H9 (cell line): ENCODE measurements around the gene PRSS27. TPM values are rescaled to one million over a fixed set of nuclear protein-coding genes. Genes with fewer than 3 reads are reported as not detected.

Experiments used
- DNase-seq: peaks from one replicate; pipeline ENCODE4 v3.0.0-alpha.2; 2017
- H2AFZ ChIP-seq: one replicate; pipeline ENCODE4 v1.6.1; 2013; ENCODE audit warnings: mild to moderate bottlenecking, low read length, control low read depth, moderate library complexity
- H2AK5ac ChIP-seq: 2 replicates; pipeline ENCODE4 v1.6.1; 2013; ENCODE audit warnings: low read length, control low read depth, mixed read lengths; ENCODE audit not compliant: insufficient read length
- H2BK120ac ChIP-seq: one replicate; pipeline ENCODE4 v1.6.1; 2013; ENCODE audit warnings: low read depth, mild to moderate bottlenecking, low read length, control low read depth, inconsistent platforms; ENCODE audit not compliant: poor library complexity, severe bottlenecking
- H2BK12ac ChIP-seq: 2 replicates; pipeline ENCODE4 v1.6.1; 2013; ENCODE audit warnings: low read length, control low read depth, mixed read lengths, low read depth; ENCODE audit not compliant: insufficient read length
- H2BK15ac ChIP-seq: 2 replicates; pipeline ENCODE4 v1.6.1; 2013; ENCODE audit warnings: low read depth, low read length, control low read depth
- H2BK20ac ChIP-seq: one replicate; pipeline ENCODE4 v1.6.1; 2013; ENCODE audit warnings: low read depth, mild to moderate bottlenecking, low read length, control low read depth, inconsistent platforms; ENCODE audit not compliant: poor library complexity, severe bottlenecking
- H2BK5ac ChIP-seq: 2 replicates; pipeline ENCODE4 v1.6.1; 2013; ENCODE audit warnings: low read length, control low read depth, mixed read lengths; ENCODE audit not compliant: insufficient read length
- H3K14ac ChIP-seq: 2 replicates; pipeline ENCODE4 v1.6.1; 2013; ENCODE audit warnings: low read length, control low read depth; ENCODE audit not compliant: insufficient read depth
- H3K18ac ChIP-seq: 2 replicates; pipeline ENCODE4 v1.6.1; 2013; ENCODE audit warnings: low read depth, mild to moderate bottlenecking, mixed read lengths, low read length, control low read depth; ENCODE audit not compliant: insufficient read length
- H3K23ac ChIP-seq: 2 replicates; pipeline ENCODE4 v1.6.1; 2013; ENCODE audit warnings: low read length, control low read depth, mixed read lengths, low read depth; ENCODE audit not compliant: insufficient read length
- H3K23me2 ChIP-seq: 2 replicates; pipeline ENCODE4 v1.6.1; 2013; ENCODE audit warnings: low read depth, mild to moderate bottlenecking, mixed read lengths, low read length, control low read depth; ENCODE audit not compliant: insufficient read length, poor library complexity, severe bottlenecking
- H3K27ac ChIP-seq: 2 replicates; pipeline ENCODE4 v1.5.1; 2013; ENCODE audit warnings: low read length, control low read depth, mixed read lengths, low read depth; ENCODE audit not compliant: insufficient read length
- H3K27me3 ChIP-seq: 2 replicates; pipeline ENCODE4 v1.6.1; 2013; ENCODE audit warnings: low read length, control low read depth, inconsistent platforms; ENCODE audit not compliant: insufficient read depth
- H3K4ac ChIP-seq: 2 replicates; pipeline ENCODE4 v1.6.1; 2013; ENCODE audit warnings: low read depth, mild to moderate bottlenecking, control low read depth, inconsistent platforms, low read length, moderate library complexity
- H3K4me1 ChIP-seq: 2 replicates; pipeline ENCODE4 v1.6.1; 2013; ENCODE audit warnings: low read length, control low read depth, inconsistent platforms; ENCODE audit not compliant: insufficient read depth
- H3K4me2 ChIP-seq: 2 replicates; pipeline ENCODE4 v1.6.1; 2013; ENCODE audit warnings: low read length, control low read depth, mixed read lengths; ENCODE audit not compliant: insufficient read length, insufficient read depth
- H3K56ac ChIP-seq: 2 replicates; pipeline ENCODE4 v1.6.1; 2013; ENCODE audit warnings: low read depth, mild to moderate bottlenecking, mixed read lengths, low read length, control low read depth; ENCODE audit not compliant: insufficient read length
- H3K79me1 ChIP-seq: 2 replicates; pipeline ENCODE4 v1.6.1; 2013; ENCODE audit warnings: low read depth, mild to moderate bottlenecking, moderate library complexity, low read length, control low read depth, inconsistent platforms; ENCODE audit not compliant: insufficient read depth, poor library complexity, severe bottlenecking
- H3K79me2 ChIP-seq: 2 replicates; pipeline ENCODE4 v1.6.1; 2013; ENCODE audit warnings: low read length, control low read depth, inconsistent platforms; ENCODE audit not compliant: insufficient read depth
- H3K9ac ChIP-seq: 2 replicates; pipeline ENCODE4 v1.6.1; 2013; ENCODE audit warnings: low read length, control low read depth, mixed read lengths; ENCODE audit not compliant: insufficient read length; ENCODE audit errors: extremely low read depth
- H3K9me3 ChIP-seq: one replicate; pipeline ENCODE4 v1.6.1; 2013; ENCODE audit warnings: low read depth, low read length, inconsistent platforms; ENCODE audit not compliant: control insufficient read depth
- H3T11ph ChIP-seq: one replicate; pipeline ENCODE4 v1.6.1; 2013; ENCODE audit warnings: mild to moderate bottlenecking, low read length, control low read depth, inconsistent platforms
- H4K20me1 ChIP-seq: one replicate; pipeline ENCODE4 v1.6.1; 2013; ENCODE audit not compliant: control insufficient read depth, insufficient read length, insufficient read depth
- H4K5ac ChIP-seq: 2 replicates; pipeline ENCODE4 v1.6.1; 2013; ENCODE audit warnings: low read depth, mild to moderate bottlenecking, mixed read lengths, low read length, control low read depth; ENCODE audit not compliant: insufficient read length
- H4K8ac ChIP-seq: replicated peaks from 2 replicates; pipeline ENCODE4 v1.6.1; 2013; ENCODE audit warnings: low read length, control low read depth, mixed read lengths, low read depth; ENCODE audit not compliant: insufficient read length
- H4K91ac ChIP-seq: 2 replicates; pipeline ENCODE4 v1.6.1; 2013; ENCODE audit warnings: low read depth, mild to moderate bottlenecking, moderate library complexity, mixed read lengths, low read length, control low read depth; ENCODE audit not compliant: insufficient read length
- H3K27ac Mint-ChIP-seq, 3 experiments: 2 replicates in 2 of 3; 3 replicates in 1 of 3; pipeline ENCODE4 v1.8.0; 2020 to 2021; ENCODE audit warnings: mixed read lengths in 3 of 3, mild to moderate bottlenecking in 1 of 3, moderate library complexity in 1 of 3
- H3K27me3 Mint-ChIP-seq: 2 replicates; pipeline ENCODE4 v1.8.0; 2021; ENCODE audit warnings: low read depth, mild to moderate bottlenecking, moderate library complexity, mixed read lengths
- H3K36me3 Mint-ChIP-seq, 3 experiments: 2 replicates in 2 of 3; 3 replicates in 1 of 3; pipeline ENCODE4 v1.8.0; 2020 to 2021; ENCODE audit warnings: low read depth in 3 of 3, mixed read lengths in 3 of 3; ENCODE audit not compliant: insufficient read depth in 1 of 3
- H3K4me1 Mint-ChIP-seq, 2 experiments: 2 replicates each; pipeline ENCODE4 v1.8.0; 2020; ENCODE audit warnings: mixed read lengths in 2 of 2
- H3K4me3 Mint-ChIP-seq, 2 experiments: 2 replicates in 1 of 2; 3 replicates in 1 of 2; pipeline ENCODE4 v1.8.0; 2020 to 2021; ENCODE audit warnings: mild to moderate bottlenecking in 2 of 2, mixed read lengths in 2 of 2, moderate library complexity in 1 of 2
- H3K9me3 Mint-ChIP-seq, 2 experiments: 2 replicates in 1 of 2; 3 replicates in 1 of 2; pipeline ENCODE4 v1.8.0; 2020; ENCODE audit warnings: mild to moderate bottlenecking in 2 of 2, mixed read lengths in 2 of 2, moderate library complexity in 1 of 2
- WGBS: extraction: QIAGEN DNeasy Blood & Tissue Kit; methylation state at CpG from one replicate; pipeline ENCODE4 v1.1.7; 2013; ENCODE audit warnings: missing lambda C conversion rate, low lambda C conversion rate, mixed read lengths; ENCODE audit not compliant: insufficient read length; ENCODE audit errors: extremely low coverage; 5-methylcytosine and 5-hydroxymethylcytosine counted together
- total RNA-seq: library from RNA; stranded (reverse); gene quantifications from 2 replicates; pipeline ENCODE4 v1.2.1, GENCODE V29; 2021
- TF ChIP-seq, protein P1 (sequence below): fragments of 200-600 bp; sonication (generic); conservative IDR thresholded peaks from 3 replicates; pipeline ENCODE4 v1.8.0; 2021; ENCODE audit warnings: antibody characterized with exemption, mild to moderate bottlenecking

The PRSS27 gene
- total RNA-seq, 1 experiment from 2014 or later = 5.0 TPM

- H3K4me1 ChIP-seq = no peaks in the 10 kb centered on the region
- no peak overlapping the region for H2AK5ac ChIP-seq
- Mint-ChIP-seq H3K4me3 (no peak overlapping the region), H3K27me3 (no peaks in the 10 kb centered on the region), H3K4me1 (no peaks in the 10 kb centered on the region), H3K9me3 (no peaks in the 10 kb centered on the region), H3K27ac (no peak overlapping the region), H3K36me3 (peaks cover 7 to 22% (median 18%) of the 10 kb centered on the region in 3 experiments; a peak in 6 of 7 replicates)
- no peaks in the 10 kb centered on the region for H3K23me2 ChIP-seq
- no peak overlapping the region for H3K9ac ChIP-seq
- H2BK20ac ChIP-seq = no peak overlapping the region
- no peak for DNase-seq
- no peak overlapping the region for H3K18ac ChIP-seq
- no peak overlapping the region for H2BK15ac ChIP-seq
- H3K9me3 ChIP-seq = no peaks in the 10 kb centered on the region
- H3K27me3 ChIP-seq = no peaks in the 10 kb centered on the region
- no peak overlapping the region for H4K91ac ChIP-seq
- no peak overlapping the region for H2BK120ac ChIP-seq
- H3T11ph ChIP-seq = no peak overlapping the region
- no CpG with 5 or more reads among the region's 29 CpGs for WGBS
- no peak overlapping the region for H3K23ac ChIP-seq
- no peak overlapping the region for H2BK5ac ChIP-seq
- H3K56ac ChIP-seq = no peak overlapping the region
- H4K8ac ChIP-seq = no peak overlapping the region
- no peak overlapping the region for H3K27ac ChIP-seq
- H3K79me2 ChIP-seq = no peaks in the 10 kb centered on the region
- no peak overlapping the region for H4K5ac ChIP-seq
- H3K79me1 ChIP-seq = no peaks in the 10 kb centered on the region
- no peak overlapping the region for H3K4ac ChIP-seq
- H2AFZ ChIP-seq = no peak overlapping the region
- H3K4me2 ChIP-seq = no peak overlapping the region
- TF ChIP-seq, protein P1, sequence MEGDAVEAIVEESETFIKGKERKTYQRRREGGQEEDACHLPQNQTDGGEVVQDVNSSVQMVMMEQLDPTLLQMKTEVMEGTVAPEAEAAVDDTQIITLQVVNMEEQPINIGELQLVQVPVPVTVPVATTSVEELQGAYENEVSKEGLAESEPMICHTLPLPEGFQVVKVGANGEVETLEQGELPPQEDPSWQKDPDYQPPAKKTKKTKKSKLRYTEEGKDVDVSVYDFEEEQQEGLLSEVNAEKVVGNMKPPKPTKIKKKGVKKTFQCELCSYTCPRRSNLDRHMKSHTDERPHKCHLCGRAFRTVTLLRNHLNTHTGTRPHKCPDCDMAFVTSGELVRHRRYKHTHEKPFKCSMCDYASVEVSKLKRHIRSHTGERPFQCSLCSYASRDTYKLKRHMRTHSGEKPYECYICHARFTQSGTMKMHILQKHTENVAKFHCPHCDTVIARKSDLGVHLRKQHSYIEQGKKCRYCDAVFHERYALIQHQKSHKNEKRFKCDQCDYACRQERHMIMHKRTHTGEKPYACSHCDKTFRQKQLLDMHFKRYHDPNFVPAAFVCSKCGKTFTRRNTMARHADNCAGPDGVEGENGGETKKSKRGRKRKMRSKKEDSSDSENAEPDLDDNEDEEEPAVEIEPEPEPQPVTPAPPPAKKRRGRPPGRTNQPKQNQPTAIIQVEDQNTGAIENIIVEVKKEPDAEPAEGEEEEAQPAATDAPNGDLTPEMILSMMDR = no peak
- H2BK12ac ChIP-seq = no peak overlapping the region
- no peak overlapping the region for H3K14ac ChIP-seq
- H4K20me1 ChIP-seq = no peaks in the 10 kb centered on the region
Measured at GRCh38 chr16:2701713-2702437, 18.1 kb downstream of the PRSS27 start.
